ENCODE measurements around the gene HSPA14.

DNA sequence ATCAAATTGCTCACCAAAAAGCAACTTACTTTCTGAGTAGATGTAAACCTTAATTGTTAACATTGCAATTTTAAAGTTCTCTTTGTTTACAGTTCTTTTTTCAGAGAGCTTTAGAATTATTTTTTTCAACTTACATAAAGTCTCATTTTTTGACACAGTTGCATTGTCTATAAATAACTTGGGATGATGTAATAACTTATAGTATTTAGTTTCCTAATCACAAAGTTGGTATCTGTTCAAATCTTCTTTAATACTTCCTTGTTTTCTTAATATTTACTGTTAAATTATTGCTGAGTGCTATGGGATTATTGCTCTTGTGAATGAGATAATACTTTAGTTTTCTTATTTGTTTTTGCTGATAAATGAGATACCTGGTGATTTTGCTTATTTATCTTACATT is 21.7 kb downstream of the HSPA14 start:
- TF ChIP-seq, protein P1, sequence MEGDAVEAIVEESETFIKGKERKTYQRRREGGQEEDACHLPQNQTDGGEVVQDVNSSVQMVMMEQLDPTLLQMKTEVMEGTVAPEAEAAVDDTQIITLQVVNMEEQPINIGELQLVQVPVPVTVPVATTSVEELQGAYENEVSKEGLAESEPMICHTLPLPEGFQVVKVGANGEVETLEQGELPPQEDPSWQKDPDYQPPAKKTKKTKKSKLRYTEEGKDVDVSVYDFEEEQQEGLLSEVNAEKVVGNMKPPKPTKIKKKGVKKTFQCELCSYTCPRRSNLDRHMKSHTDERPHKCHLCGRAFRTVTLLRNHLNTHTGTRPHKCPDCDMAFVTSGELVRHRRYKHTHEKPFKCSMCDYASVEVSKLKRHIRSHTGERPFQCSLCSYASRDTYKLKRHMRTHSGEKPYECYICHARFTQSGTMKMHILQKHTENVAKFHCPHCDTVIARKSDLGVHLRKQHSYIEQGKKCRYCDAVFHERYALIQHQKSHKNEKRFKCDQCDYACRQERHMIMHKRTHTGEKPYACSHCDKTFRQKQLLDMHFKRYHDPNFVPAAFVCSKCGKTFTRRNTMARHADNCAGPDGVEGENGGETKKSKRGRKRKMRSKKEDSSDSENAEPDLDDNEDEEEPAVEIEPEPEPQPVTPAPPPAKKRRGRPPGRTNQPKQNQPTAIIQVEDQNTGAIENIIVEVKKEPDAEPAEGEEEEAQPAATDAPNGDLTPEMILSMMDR (IDR thresholded peaks at IDR 0.05; ENCODE audit: low read length) = no peak
- no peak for TF ChIP-seq EZH2 (IDR thresholded peaks at IDR 0.05; ENCODE audit: borderline replicate concordance, low read length)

Measured in OCI-LY1 (cell line).